ENCODE results near the gene EFCAB6.
A peak's percentile ranks its signal among the peaks of the same experiment; 100 is the strongest.

EFCAB6 gene

GRCh38 chr22:43739851-43740379 is 72.2 kb downstream of the EFCAB6 start:
- no peaks in the 10 kb centered on the region for H3K36me3 ChIP-seq (ENCODE audit: control insufficient read depth, insufficient read depth, low read length, severe bottlenecking)
- H3K27me3 ChIP-seq (replicated peaks; ENCODE audit: control insufficient read depth, insufficient read depth, low read length), result peaks cover 32% of the 10 kb centered on the region

DNA sequence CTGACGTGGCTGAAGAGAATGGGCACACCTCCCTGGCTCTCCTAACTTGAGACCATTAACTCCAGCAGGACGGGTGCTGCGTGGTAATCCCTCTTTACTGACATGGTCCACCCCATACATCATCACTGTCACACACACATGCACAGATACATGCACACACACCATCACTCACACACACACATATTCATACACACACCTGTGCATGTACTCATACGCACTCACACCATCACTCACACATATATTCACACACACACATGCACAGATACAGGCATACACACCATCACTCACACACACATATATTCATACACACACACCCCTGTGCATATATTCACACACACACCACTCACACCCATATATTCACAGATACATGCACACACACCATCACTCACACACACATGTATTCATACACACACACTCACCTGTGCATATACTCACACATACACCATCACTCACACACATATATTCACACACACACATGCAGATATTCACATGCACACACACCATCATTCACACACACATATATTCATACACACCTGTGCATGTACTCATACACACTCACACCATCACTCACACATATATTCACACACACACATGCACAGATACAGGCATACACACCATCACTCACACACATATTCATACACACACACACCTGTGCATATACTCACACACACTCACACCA is 74.8 kb downstream of the EFCAB6 start:
- no peak overlapping the region for H3K9ac ChIP-seq (ENCODE audit: low read length)
- no peaks in the 10 kb centered on the region for H3K9me3 ChIP-seq (ENCODE audit: control insufficient read depth, low read length)
- peaks cover 32% of the 10 kb centered on the region for H3K27me3 ChIP-seq (replicated peaks; ENCODE audit: control insufficient read depth, insufficient read depth, low read length)
- DNase-seq (ENCODE audit: low read depth), result no peak
- H3K4me1 ChIP-seq (ENCODE audit: control insufficient read depth, insufficient read depth, low read length), result no peaks in the 10 kb centered on the region
- no peaks in the 10 kb centered on the region for H3K36me3 ChIP-seq (ENCODE audit: control insufficient read depth, insufficient read depth, low read length, severe bottlenecking)
- no peak overlapping the region for H3K4me3 ChIP-seq (ENCODE audit: low read length)

More at GRCh38 chr22:43739851-43740379, 72.2 kb downstream of the EFCAB6 start:
- Histone ChIP-seq H3K9me3 (ENCODE audit: control insufficient read depth, low read length) (no peaks in the 10 kb centered on the region), H3K4me3 (ENCODE audit: low read length) (no peak overlapping the region), H3K4me1 (ENCODE audit: control insufficient read depth, insufficient read depth, low read length) (no peaks in the 10 kb centered on the region), H3K9ac (ENCODE audit: low read length) (no peak overlapping the region)
- no peak for DNase-seq (ENCODE audit: low read depth)

GRCh38 chr22:43736651-43737050 is 75.5 kb downstream of the EFCAB6 start:
- no peak for DNase-seq (ENCODE audit: low read depth)

DNA sequence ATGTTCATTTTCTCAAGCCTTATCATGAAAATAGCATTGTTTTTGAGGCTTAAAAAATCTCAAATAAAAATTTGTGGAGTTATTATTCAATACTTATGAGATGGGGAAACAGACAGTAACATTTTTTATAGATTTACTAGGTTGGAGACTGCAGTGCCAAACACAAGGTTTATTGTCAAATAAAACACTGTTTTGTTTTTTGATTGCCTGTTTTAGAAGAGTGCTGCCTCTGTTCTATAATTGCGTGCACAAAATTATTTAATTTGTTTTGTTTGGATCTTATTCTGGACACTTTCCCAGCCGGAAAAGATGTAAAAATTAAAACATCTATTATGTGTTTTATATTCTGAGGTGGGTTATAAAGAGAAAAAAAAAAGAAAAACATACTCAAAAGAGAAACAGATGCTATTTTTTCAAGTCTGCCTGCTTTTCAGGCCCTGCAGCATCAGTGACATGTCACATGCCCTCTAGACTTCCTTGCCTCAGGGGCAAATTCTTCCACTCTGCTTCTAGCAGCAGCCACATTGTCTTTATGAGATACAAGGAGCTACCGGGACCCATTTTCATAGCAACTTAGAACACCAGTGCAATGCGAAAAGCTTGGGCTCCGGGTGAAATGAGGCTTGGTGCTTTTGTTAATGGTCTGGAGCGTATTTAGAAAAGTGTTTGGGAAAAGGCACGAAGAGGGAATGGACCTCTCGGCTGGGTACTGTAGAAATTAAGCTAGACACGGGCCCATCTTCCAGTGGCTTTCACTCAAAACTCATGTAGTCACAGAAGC is 77.5 kb downstream of the EFCAB6 start:
- Histone ChIP-seq H3K4me1 (ENCODE audit: control insufficient read depth, insufficient read depth, low read length) (no peaks in the 10 kb centered on the region), H3K36me3 (ENCODE audit: control insufficient read depth, insufficient read depth, low read length, severe bottlenecking) (no peaks in the 10 kb centered on the region), H3K9ac (ENCODE audit: low read length) (no peak overlapping the region), H3K4me3 (ENCODE audit: low read length) (no peak overlapping the region), H3K27me3 (replicated peaks; ENCODE audit: control insufficient read depth, insufficient read depth, low read length) (peaks cover 9% of the 10 kb centered on the region), H3K9me3 (ENCODE audit: control insufficient read depth, low read length) (no peaks in the 10 kb centered on the region)
- peak; percentile 37 for DNase-seq (ENCODE audit: low read depth)

More at GRCh38 chr22:43736651-43737050, 75.5 kb downstream of the EFCAB6 start:
- no peak overlapping the region for H3K4me3 ChIP-seq (ENCODE audit: low read length)
- peaks cover 28% of the 10 kb centered on the region for H3K27me3 ChIP-seq (replicated peaks; ENCODE audit: control insufficient read depth, insufficient read depth, low read length)
- no peaks in the 10 kb centered on the region for H3K36me3 ChIP-seq (ENCODE audit: control insufficient read depth, insufficient read depth, low read length, severe bottlenecking)
- H3K4me1 ChIP-seq (ENCODE audit: control insufficient read depth, insufficient read depth, low read length), result no peaks in the 10 kb centered on the region
- H3K9me3 ChIP-seq (ENCODE audit: control insufficient read depth, low read length), result no peaks in the 10 kb centered on the region
- H3K9ac ChIP-seq (ENCODE audit: low read length), result no peak overlapping the region

- no peak for DNase-seq (ENCODE audit: low read depth)
- no peaks in the 10 kb centered on the region for H3K9me3 ChIP-seq (ENCODE audit: control insufficient read depth, low read length)
- no peak overlapping the region for H3K4me3 ChIP-seq (ENCODE audit: low read length)
- H3K9ac ChIP-seq (ENCODE audit: low read length), result no peak overlapping the region
- no peaks in the 10 kb centered on the region for H3K27me3 ChIP-seq (replicated peaks; ENCODE audit: control insufficient read depth, insufficient read depth, low read length)
- H3K4me1 ChIP-seq (ENCODE audit: control insufficient read depth, insufficient read depth, low read length), result no peaks in the 10 kb centered on the region
- no peaks in the 10 kb centered on the region for H3K36me3 ChIP-seq (ENCODE audit: control insufficient read depth, insufficient read depth, low read length, severe bottlenecking)
Measured at GRCh38 chr22:43733138-43733537, 79.0 kb downstream of the EFCAB6 start.

DNA sequence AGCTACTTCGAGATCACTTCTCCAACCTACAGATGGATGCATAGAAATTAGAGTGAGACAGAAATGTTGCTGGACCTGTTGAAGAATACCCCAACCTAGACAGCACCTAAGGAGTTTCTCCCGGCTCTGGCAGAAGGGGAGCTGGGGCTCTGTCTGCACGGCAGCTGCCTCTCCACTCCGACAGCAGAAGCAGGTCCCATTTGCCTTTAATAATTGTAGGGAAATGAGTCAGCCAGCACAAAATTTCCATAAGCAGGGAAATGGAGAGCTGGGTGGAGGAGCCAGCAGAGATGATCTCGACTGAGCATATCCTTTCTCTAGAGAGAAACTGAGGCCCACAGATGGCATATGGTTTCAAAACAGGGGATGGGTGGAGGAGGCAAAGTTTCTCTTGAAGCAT is 80.1 kb downstream of the EFCAB6 start:
- H3K9ac ChIP-seq (ENCODE audit: low read length), result no peak overlapping the region
- H3K4me3 ChIP-seq (ENCODE audit: low read length), result no peak overlapping the region
- H3K27me3 ChIP-seq (replicated peaks; ENCODE audit: control insufficient read depth, insufficient read depth, low read length), result no peaks in the 10 kb centered on the region
- H3K36me3 ChIP-seq (ENCODE audit: control insufficient read depth, insufficient read depth, low read length, severe bottlenecking), result no peaks in the 10 kb centered on the region
- no peaks in the 10 kb centered on the region for H3K4me1 ChIP-seq (ENCODE audit: control insufficient read depth, insufficient read depth, low read length)
- peak; percentile 40 for DNase-seq (ENCODE audit: low read depth)
- H3K9me3 ChIP-seq (ENCODE audit: control insufficient read depth, low read length), result no peaks in the 10 kb centered on the region

DNA sequence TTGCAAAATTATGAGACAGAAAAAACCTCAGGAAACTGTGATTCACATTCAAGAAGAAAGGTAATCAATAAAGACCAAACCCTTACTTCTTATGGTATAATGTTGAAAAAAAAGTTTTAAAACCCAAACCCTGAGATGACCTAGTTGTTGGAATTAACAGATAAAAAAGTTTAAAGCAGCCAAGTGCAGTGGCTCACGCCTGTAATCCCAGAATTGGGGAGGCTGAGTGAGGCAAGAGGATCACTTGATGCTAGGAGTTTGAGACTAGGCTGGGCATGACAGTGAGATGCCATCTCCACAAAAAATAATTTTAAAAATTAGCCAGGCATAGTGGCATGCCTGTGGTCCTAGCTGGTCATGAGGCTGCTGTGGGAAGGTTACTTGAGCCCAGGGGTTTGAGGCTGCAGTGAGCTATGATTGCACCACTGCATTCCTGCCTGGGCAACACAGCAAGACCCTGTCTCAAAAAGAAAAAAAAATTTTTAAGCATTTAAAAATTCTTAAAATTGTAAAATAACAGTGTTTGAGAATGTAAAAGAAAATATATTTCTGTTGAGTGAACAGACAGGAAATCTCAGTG is 85.1 kb downstream of the EFCAB6 start:
- no peaks in the 10 kb centered on the region for H3K9me3 ChIP-seq (ENCODE audit: control insufficient read depth, low read length)
- no peak overlapping the region for H3K4me3 ChIP-seq (ENCODE audit: low read length)
- DNase-seq (ENCODE audit: low read depth), result no peak
- H3K4me1 ChIP-seq (ENCODE audit: control insufficient read depth, insufficient read depth, low read length), result peaks cover 14% of the 10 kb centered on the region
- no peaks in the 10 kb centered on the region for H3K27me3 ChIP-seq (replicated peaks; ENCODE audit: control insufficient read depth, insufficient read depth, low read length)
- no peaks in the 10 kb centered on the region for H3K36me3 ChIP-seq (ENCODE audit: control insufficient read depth, insufficient read depth, low read length, severe bottlenecking)
- H3K9ac ChIP-seq (ENCODE audit: low read length), result no peak overlapping the region

DNA sequence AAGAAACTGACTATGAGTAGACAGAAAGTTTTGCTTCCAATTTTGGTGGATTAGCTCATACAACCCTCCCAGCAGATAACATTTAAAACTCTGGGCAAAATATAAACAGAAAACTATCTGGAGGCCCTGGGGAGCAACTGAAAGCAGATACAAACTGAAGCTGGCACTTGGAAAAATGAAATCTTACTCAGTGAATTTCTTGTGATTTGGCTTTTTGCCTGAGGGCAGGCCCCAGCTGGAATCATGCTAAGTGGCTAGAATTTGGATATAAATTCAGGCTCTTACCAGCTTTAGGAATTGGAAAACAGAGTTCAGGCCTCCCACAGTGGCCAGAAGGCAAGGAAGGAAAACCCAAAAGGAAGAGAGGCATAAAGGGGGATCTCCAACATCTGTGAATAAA is 85.8 kb downstream of the EFCAB6 start:
- Histone ChIP-seq H3K36me3 (ENCODE audit: control insufficient read depth, insufficient read depth, low read length, severe bottlenecking) (no peaks in the 10 kb centered on the region), H3K4me3 (ENCODE audit: low read length) (no peak overlapping the region), H3K27me3 (replicated peaks; ENCODE audit: control insufficient read depth, insufficient read depth, low read length) (no peaks in the 10 kb centered on the region), H3K9ac (ENCODE audit: low read length) (no peak overlapping the region), H3K9me3 (ENCODE audit: control insufficient read depth, low read length) (no peaks in the 10 kb centered on the region), H3K4me1 (ENCODE audit: control insufficient read depth, insufficient read depth, low read length) (peaks cover 14% of the 10 kb centered on the region)
- DNase-seq (ENCODE audit: low read depth), result peak; percentile 79

DNA sequence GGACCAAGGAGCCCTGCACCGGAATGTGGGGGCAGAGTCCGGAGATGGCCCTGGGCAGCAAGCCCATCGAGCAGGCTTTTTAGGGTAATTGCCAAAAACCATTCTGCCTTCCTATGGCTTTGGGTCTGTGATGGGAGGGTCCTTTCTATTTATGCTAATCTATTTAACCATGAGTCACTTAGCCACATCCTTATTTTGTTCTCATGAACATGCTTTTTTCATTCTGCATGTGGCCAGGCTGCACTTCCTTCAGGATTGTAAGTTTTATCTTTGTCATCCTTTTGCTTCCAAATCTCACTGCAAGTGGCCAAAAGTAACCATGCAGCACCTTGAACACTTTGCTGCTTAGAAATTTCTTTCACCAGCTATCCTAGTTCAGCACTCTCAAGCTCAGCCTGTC is 88.3 kb downstream of the EFCAB6 start:
- peak; percentile 39 for DNase-seq (ENCODE audit: low read depth)

DNA sequence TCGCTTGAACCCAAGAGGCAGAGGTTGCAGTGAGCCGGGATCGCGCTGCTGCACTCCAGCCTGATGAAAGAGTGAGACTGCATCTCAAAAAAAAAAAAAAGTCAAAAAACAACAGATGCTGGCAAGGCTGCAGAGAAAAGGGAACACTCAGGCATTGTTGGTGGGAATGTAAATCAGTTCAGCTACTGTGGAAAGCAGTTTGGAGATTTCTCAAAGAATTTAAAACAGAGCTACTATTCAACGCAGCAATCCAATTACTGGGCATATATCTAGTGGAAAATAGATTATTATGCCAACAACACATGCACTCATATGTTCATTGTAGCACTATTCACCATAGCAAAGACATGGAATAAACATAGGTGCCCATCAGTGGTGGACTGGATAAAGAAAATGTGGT is 89.7 kb downstream of the EFCAB6 start:
- Histone ChIP-seq H3K36me3 (ENCODE audit: control insufficient read depth, insufficient read depth, low read length, severe bottlenecking) (no peaks in the 10 kb centered on the region), H3K4me3 (ENCODE audit: low read length) (no peak overlapping the region), H3K9ac (ENCODE audit: low read length) (no peak overlapping the region), H3K9me3 (ENCODE audit: control insufficient read depth, low read length) (no peaks in the 10 kb centered on the region), H3K27me3 (replicated peaks; ENCODE audit: control insufficient read depth, insufficient read depth, low read length) (no peaks in the 10 kb centered on the region), H3K4me1 (ENCODE audit: control insufficient read depth, insufficient read depth, low read length) (peaks cover 14% of the 10 kb centered on the region)
- no peak for DNase-seq (ENCODE audit: low read depth)

More for the DNA sequence above, 88.3 kb downstream of the EFCAB6 start:
- H3K9ac ChIP-seq (ENCODE audit: low read length), result no peak overlapping the region
- peaks cover 14% of the 10 kb centered on the region for H3K4me1 ChIP-seq (ENCODE audit: control insufficient read depth, insufficient read depth, low read length)
- H3K4me3 ChIP-seq (ENCODE audit: low read length), result no peak overlapping the region
- H3K9me3 ChIP-seq (ENCODE audit: control insufficient read depth, low read length), result no peaks in the 10 kb centered on the region
- no peaks in the 10 kb centered on the region for H3K36me3 ChIP-seq (ENCODE audit: control insufficient read depth, insufficient read depth, low read length, severe bottlenecking)
- H3K27me3 ChIP-seq (replicated peaks; ENCODE audit: control insufficient read depth, insufficient read depth, low read length), result no peaks in the 10 kb centered on the region

GRCh38 chr22:43720716-43721115 is 91.4 kb downstream of the EFCAB6 start:
- no peak overlapping the region for H3K4me3 ChIP-seq (ENCODE audit: low read length)
- no peak overlapping the region for H3K9ac ChIP-seq (ENCODE audit: low read length)
- no peaks in the 10 kb centered on the region for H3K27me3 ChIP-seq (replicated peaks; ENCODE audit: control insufficient read depth, insufficient read depth, low read length)
- H3K4me1 ChIP-seq (ENCODE audit: control insufficient read depth, insufficient read depth, low read length), result peaks cover 3% of the 10 kb centered on the region
- no peaks in the 10 kb centered on the region for H3K9me3 ChIP-seq (ENCODE audit: control insufficient read depth, low read length)
- no peak for DNase-seq (ENCODE audit: low read depth)
- H3K36me3 ChIP-seq (ENCODE audit: control insufficient read depth, insufficient read depth, low read length, severe bottlenecking), result peaks cover 2% of the 10 kb centered on the region

Data from adipocyte (in vitro differentiated cells).